IPS-NIHi11 (cell line): ENCODE measurements around the gene C11orf54.
A peak's percentile ranks its signal among the peaks of the same experiment; 100 is the strongest.

Experiments
- DNase-seq: peaks from one replicate; pipeline ENCODE4 v3.0.0; 2012; ENCODE audit warnings: mixed read lengths, low spot score

Gene C11orf54

GRCh38 chr11:93741094-93741881, at the start of gene C11orf54, which contains the start of gene TAF1D:
C11orf54 (plus strand) TSS chr11:93741672; CDS start chr11:93747394, 5,722 bp downstream.
TAF1D (minus strand) TSS chr11:93741495; CDS start chr11:93739304, 2,191 bp downstream.
- peak; percentile 92 for DNase-seq

GRCh38 chr11:93694109-93694508, 47.4 kb upstream of the C11orf54 start:
- DNase-seq: no peak

GRCh38 chr11:93694557-93694956, 46.9 kb upstream of the C11orf54 start:
- no peak for DNase-seq

- DNase-seq: no peak
Measured at GRCh38 chr11:93697611-93698010, 43.9 kb upstream of the C11orf54 start.

- no peak for DNase-seq
Measured at GRCh38 chr11:93700830-93701229, 40.6 kb upstream of the C11orf54 start.

GRCh38 chr11:93704237-93704636, 37.2 kb upstream of the C11orf54 start:
- no peak for DNase-seq

- DNase-seq: no peak
Measured at GRCh38 chr11:93710239-93710638, 31.2 kb upstream of the C11orf54 start.

- DNase-seq: no peak
Measured at GRCh38 chr11:93712678-93713077, 28.8 kb upstream of the C11orf54 start.

GRCh38 chr11:93715797-93716396, 25.6 kb upstream of the C11orf54 start:
- no peak for DNase-seq

GRCh38 chr11:93717501-93717900, 24.0 kb upstream of the C11orf54 start:
- DNase-seq: no peak

GRCh38 chr11:93718057-93718563, 23.4 kb upstream of the C11orf54 start:
- DNase-seq: no peak

- DNase-seq: no peak
Measured at GRCh38 chr11:93719310-93719709, 22.2 kb upstream of the C11orf54 start.

- DNase-seq: no peak
Measured at GRCh38 chr11:93720522-93720921, 20.9 kb upstream of the C11orf54 start.

GRCh38 chr11:93724089-93724488, 17.4 kb upstream of the C11orf54 start:
- no peak for DNase-seq

GRCh38 chr11:93727985-93728791, 13.3 kb upstream of the C11orf54 start:
- DNase-seq: no peak

- no peak for DNase-seq
Measured at GRCh38 chr11:93728792-93729128, 12.7 kb upstream of the C11orf54 start.

GRCh38 chr11:93729129-93729616, 12.3 kb upstream of the C11orf54 start:
- no peak for DNase-seq

- DNase-seq: no peak
Measured at GRCh38 chr11:93730108-93731107, 11.1 kb upstream of the C11orf54 start.

- DNase-seq: no peak
Measured at GRCh38 chr11:93732237-93732892, 9.1 kb upstream of the C11orf54 start.

GRCh38 chr11:93733474-93733873, 8.0 kb upstream of the C11orf54 start:
- DNase-seq: no peak
